B cell (primary cell): Measurements from ENCODE around the gene FRZB. TPM values are rescaled to one million over a fixed set of nuclear protein-coding genes. Genes with fewer than 3 reads are reported as not detected.

Experiments
- ATAC-seq: fragments of 200-7000 bp; cut with Tn5 transposase; one replicate; pipeline ENCODE4 v1.10.0; 2021; ENCODE audit warnings: low read depth, mild to moderate bottlenecking, moderate number of reproducible peaks, moderate library complexity
- CTCF ChIA-PET: fragments of 350-600 bp; sonication (Branson Sonifier 250); formaldehyde crosslinking; loops from one replicate; lab custom pipeline; 2021; ENCODE audit warnings: antibody characterized with exemption, inconsistent platforms; lab: Charles Lee
- POLR2A ChIA-PET: fragments of 350-600 bp; sonication (Branson Sonifier 250); formaldehyde crosslinking; loops from one replicate; lab custom pipeline; 2021; ENCODE audit warnings: antibody characterized with exemption; lab: Charles Lee
- DNase-seq: peaks from one replicate; pipeline ENCODE4 v3.0.0; 2013
- H2AFZ ChIP-seq: 2 replicates; pipeline ENCODE4 v1.6.1; 2012; ENCODE audit warnings: mild to moderate bottlenecking, low read depth, low read length; ENCODE audit not compliant: insufficient read depth, poor library complexity, severe bottlenecking
- H3K27ac ChIP-seq, 2 donors: 1 replicate in 1 of 2; 2 replicates in 1 of 2; pipeline ENCODE4 v1.5.1; 2012 to 2013; ENCODE audit warnings: low read length in 2 of 2, mild to moderate bottlenecking in 2 of 2, moderate library complexity in 1 of 2
- H3K27me3 ChIP-seq, 4 experiments: fragments of 200-600 bp in 1 of 4; sonication (generic) in 1 of 4; replicated peaks in 1 of 4; 1 replicate in 2 of 4; 2 replicates in 2 of 4; pipeline versions ENCODE4 v1.6.1 to v1.7.0; 2013 to 2016; ENCODE audit warnings: low read length in 3 of 4, mild to moderate bottlenecking in 2 of 4, mixed read lengths in 1 of 4, moderate library complexity in 1 of 4; ENCODE audit not compliant: insufficient read depth in 4 of 4, control insufficient read depth in 3 of 4; ENCODE audit errors: control extremely low read depth in 1 of 4
- H3K36me3 ChIP-seq, 2 experiments: replicated peaks in 1 of 2; 1 replicate in 1 of 2; 2 replicates in 1 of 2; pipeline versions ENCODE4 v1.6.1 to v1.7.1; 2013; ENCODE audit warnings: low read length in 1 of 2; ENCODE audit not compliant: insufficient read depth in 2 of 2, control insufficient read depth in 1 of 2; ENCODE audit errors: control extremely low read depth in 1 of 2, extremely low read depth in 1 of 2
- H3K4me1 ChIP-seq, 2 donors: fragments of 200-600 bp in 1 of 2; sonication (generic) in 1 of 2; 1 replicate in 1 of 2; 2 replicates in 1 of 2; pipeline versions ENCODE4 v1.5.1 to v1.6.1; 2013 to 2017; ENCODE audit warnings: low read length in 2 of 2; ENCODE audit not compliant: control insufficient read depth in 2 of 2, insufficient read depth in 2 of 2
- H3K4me2 ChIP-seq: replicated peaks from 2 replicates; pipeline ENCODE3; 2012; ENCODE audit warnings: mild to moderate bottlenecking, low read depth, low read length; ENCODE audit not compliant: poor library complexity, severe bottlenecking
- H3K4me3 ChIP-seq, 5 experiments: fragments of 200-600 bp in 1 of 5; sonication (generic) in 1 of 5; 1 replicate in 3 of 5; 2 replicates in 2 of 5; pipeline versions ENCODE4 v1.5.1 to v1.7.0; 2011 to 2016; ENCODE audit warnings: low read length in 4 of 5, mild to moderate bottlenecking in 4 of 5, low read depth in 2 of 5, control low read depth in 1 of 5, moderate library complexity in 1 of 5; ENCODE audit not compliant: insufficient read depth in 1 of 5; ENCODE audit errors: control extremely low read depth in 1 of 5, extremely low read depth in 1 of 5
- H3K79me2 ChIP-seq: fragments of 200-600 bp; sonication (generic); one replicate; pipeline ENCODE4 v1.6.0; 2016; ENCODE audit warnings: low read length; ENCODE audit not compliant: control insufficient read depth, insufficient read depth
- H3K9ac ChIP-seq: fragments of 200-600 bp; sonication (generic); 2 replicates; pipeline ENCODE4 v1.6.1; 2017; ENCODE audit warnings: mild to moderate bottlenecking, low read length, moderate library complexity
- H3K9me3 ChIP-seq, 3 donors: one replicate each; pipeline versions ENCODE4 v1.6.1 to v1.7.1; 2013; ENCODE audit warnings: low read length in 2 of 3; ENCODE audit not compliant: control insufficient read depth in 2 of 3, insufficient read depth in 1 of 3; ENCODE audit errors: control extremely low read depth in 1 of 3
- H4K20me1 ChIP-seq: 2 replicates; pipeline ENCODE4 v1.6.0; 2012; ENCODE audit warnings: mild to moderate bottlenecking, low read length; ENCODE audit not compliant: insufficient read depth, control insufficient read depth, poor library complexity, severe bottlenecking
- H3K27ac Mint-ChIP-seq: one replicate; pipeline ENCODE4 v1.8.0; 2021; ENCODE audit warnings: mixed read lengths
- H3K27me3 Mint-ChIP-seq: one replicate; pipeline ENCODE4 v1.8.0; 2021; ENCODE audit warnings: mixed read lengths
- H3K4me1 Mint-ChIP-seq: one replicate; pipeline ENCODE4 v1.8.0; 2021; ENCODE audit warnings: mixed read lengths
- H3K4me3 Mint-ChIP-seq: one replicate; pipeline ENCODE4 v1.8.0; 2021; ENCODE audit warnings: mixed read lengths
- H3K9me3 Mint-ChIP-seq: one replicate; pipeline ENCODE4 v1.8.0; 2022; ENCODE audit warnings: mixed read lengths; ENCODE audit not compliant: insufficient read depth
- EZH2 ChIP-seq: IDR thresholded peaks from 2 replicates; pipeline ENCODE4 v1.6.1; 2012; ENCODE audit warnings: borderline replicate concordance, low read depth, mild to moderate bottlenecking, moderate library complexity, low read length; ENCODE audit not compliant: insufficient read depth, poor library complexity, severe bottlenecking
- WGBS: methylation state at CpG from one replicate; pipeline ENCODE4 v1.1.5; 2013; ENCODE audit warnings: missing lambda C conversion rate; ENCODE audit not compliant: insufficient coverage; 5-methylcytosine and 5-hydroxymethylcytosine counted together
- intact Hi-C: fragments of 100-400 bp; cut with micrococcal nuclease; formaldehyde crosslinking; loops from one replicate; pipeline ENCODE4 v1.10.0; 2022
- polyA plus RNA-seq: library from polyadenylated mRNA; depleted of rRNA; stranded (reverse); fragments of >200 nt; gene quantifications from 2 replicates; pipeline ENCODE4 v1.2.3, GENCODE V29; 2012
- total RNA-seq, 2 donors: library from RNA; stranded (reverse); fragments of 120-200 nt in 1 of 2; gene quantifications; 1 replicate in 1 of 2; 2 replicates in 1 of 2; pipeline versions ENCODE4 v1.2.3 to v1.2.4, GENCODE V29; 2013 to 2022
- TF ChIP-seq, protein P1 (sequence below): fragments of 200-600 bp; IDR thresholded peaks from one replicate; pipeline ENCODE4 v1.8.0; 2022; ENCODE audit warnings: antibody characterized with exemption, mild to moderate bottlenecking

FRZB gene
- total and polyA plus RNA-seq, 2 donors (not counting 1 experiment from before 2014, with no cell fraction given), result 0.27 TPM; not detected in 1

DNA sequence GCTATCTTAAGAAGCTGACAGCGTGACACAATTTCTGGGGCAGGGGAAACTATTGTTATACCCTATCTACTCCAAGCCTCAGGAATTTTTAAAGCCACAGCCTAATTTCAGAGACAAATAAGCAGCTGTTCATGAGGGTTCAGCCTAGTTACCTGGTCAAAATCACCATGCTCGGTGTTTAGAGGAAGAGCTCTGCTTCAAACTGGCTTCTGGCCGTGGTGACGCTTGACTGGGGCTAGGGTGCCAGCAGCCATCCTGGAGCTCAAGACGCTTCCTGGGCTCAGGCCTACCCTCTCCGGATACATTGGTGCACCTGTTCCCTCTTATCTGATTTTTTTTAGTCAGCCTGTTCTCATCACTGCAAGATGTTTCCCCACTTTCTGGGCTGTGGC lies 41.7 kb downstream of the FRZB start:
- Mint-ChIP-seq H3K27me3 (peaks cover 24% of the 10 kb centered on the region), H3K4me3 (no peak overlapping the region), H3K9me3 (no peaks in the 10 kb centered on the region), H3K27ac (no peak overlapping the region), H3K4me1 (no peaks in the 10 kb centered on the region)
- H3K4me3 ChIP-seq, result no peak overlapping the region
- DNase-seq (no peak), ATAC-seq (no peak)
- WGBS, result 89% methylated on average over 6 of the region's 6 CpGs
- H3K4me2 ChIP-seq, result no peak overlapping the region
- no peaks in the 10 kb centered on the region for H4K20me1 ChIP-seq
- H3K79me2 ChIP-seq, result no peaks in the 10 kb centered on the region
- no peak overlapping the region for H3K27ac ChIP-seq
- TF ChIP-seq, protein P1, sequence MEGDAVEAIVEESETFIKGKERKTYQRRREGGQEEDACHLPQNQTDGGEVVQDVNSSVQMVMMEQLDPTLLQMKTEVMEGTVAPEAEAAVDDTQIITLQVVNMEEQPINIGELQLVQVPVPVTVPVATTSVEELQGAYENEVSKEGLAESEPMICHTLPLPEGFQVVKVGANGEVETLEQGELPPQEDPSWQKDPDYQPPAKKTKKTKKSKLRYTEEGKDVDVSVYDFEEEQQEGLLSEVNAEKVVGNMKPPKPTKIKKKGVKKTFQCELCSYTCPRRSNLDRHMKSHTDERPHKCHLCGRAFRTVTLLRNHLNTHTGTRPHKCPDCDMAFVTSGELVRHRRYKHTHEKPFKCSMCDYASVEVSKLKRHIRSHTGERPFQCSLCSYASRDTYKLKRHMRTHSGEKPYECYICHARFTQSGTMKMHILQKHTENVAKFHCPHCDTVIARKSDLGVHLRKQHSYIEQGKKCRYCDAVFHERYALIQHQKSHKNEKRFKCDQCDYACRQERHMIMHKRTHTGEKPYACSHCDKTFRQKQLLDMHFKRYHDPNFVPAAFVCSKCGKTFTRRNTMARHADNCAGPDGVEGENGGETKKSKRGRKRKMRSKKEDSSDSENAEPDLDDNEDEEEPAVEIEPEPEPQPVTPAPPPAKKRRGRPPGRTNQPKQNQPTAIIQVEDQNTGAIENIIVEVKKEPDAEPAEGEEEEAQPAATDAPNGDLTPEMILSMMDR, result no peak
- TF ChIP-seq EZH2, result no peak
- H3K9ac ChIP-seq, result no peak overlapping the region
- H2AFZ ChIP-seq, result no peak overlapping the region
- no peaks in the 10 kb centered on the region for H3K36me3 ChIP-seq
- no peaks in the 10 kb centered on the region for H3K4me1 ChIP-seq
- no peaks in the 10 kb centered on the region for H3K9me3 ChIP-seq
- CTCF ChIA-PET, result no interaction called here
- POLR2A ChIA-PET, result no interaction called here
- H3K27me3 ChIP-seq, result peaks cover 0 to 4% (median 0%) of the 10 kb centered on the region in 4 experiments
- intact Hi-C loops, result no loop called here

- H3K79me2 ChIP-seq, result no peaks in the 10 kb centered on the region
- peaks cover 0 to 4% (median 0%) of the 10 kb centered on the region in 4 experiments for H3K27me3 ChIP-seq
- no CpG with 5 or more reads among the region's 5 CpGs for WGBS
- no peak overlapping the region for H3K27ac ChIP-seq
- intact Hi-C loops, result no loop called here
- Mint-ChIP-seq H3K4me3 (no peak overlapping the region), H3K4me1 (no peaks in the 10 kb centered on the region), H3K9me3 (no peaks in the 10 kb centered on the region), H3K27me3 (peaks cover 24% of the 10 kb centered on the region), H3K27ac (no peak overlapping the region)
- no peaks in the 10 kb centered on the region for H4K20me1 ChIP-seq
- H3K9me3 ChIP-seq, result no peaks in the 10 kb centered on the region
- no peak overlapping the region for H3K4me2 ChIP-seq
- DNase-seq (no peak), ATAC-seq (no peak)
- no peak overlapping the region for H3K4me3 ChIP-seq
- TF ChIP-seq, protein P1, result no peak
- no peak for TF ChIP-seq EZH2
- H3K36me3 ChIP-seq, result no peaks in the 10 kb centered on the region
- ChIA-PET CTCF (interaction anchor here (0.5 kb wide), 1 partner anchor 146 kb away, joined by 4 read pairs; no protein-coding TSS in a partner anchor), POLR2A (no interaction called here)
- H3K9ac ChIP-seq, result no peak overlapping the region
- H3K4me1 ChIP-seq, result no peaks in the 10 kb centered on the region
- H2AFZ ChIP-seq, result no peak overlapping the region
These were observed 42.2 kb downstream of the FRZB start for GRCh38 chr2:182824056-182824766.
